Natural killer cell (primary cell): ENCODE data around the gene FGF12. TPM values are rescaled to one million over a fixed set of nuclear protein-coding genes. Genes with fewer than 3 reads are reported as not detected.

Experiments
- ATAC-seq, 3 donors: fragments of 150-1000 bp in 2 of 3; fragments of 200-7000 bp in 1 of 3; cut with Tn5 transposase; 1 replicate in 1 of 3; 2 replicates in 2 of 3; pipeline ENCODE4 v1.10.0; 2021; ENCODE audit warnings: mild to moderate bottlenecking in 2 of 3, moderate library complexity in 2 of 3
- DNase-seq, 2 donors: peaks; one replicate each; pipeline versions ENCODE4 v3.0.0 to v3.0.0-alpha.2; 2013 to 2021; ENCODE audit warnings: mixed read lengths in 1 of 2
- H3K27ac ChIP-seq: one replicate; pipeline ENCODE4 v1.5.1; 2013; ENCODE audit warnings: mild to moderate bottlenecking, low read length
- H3K27me3 ChIP-seq: one replicate; pipeline ENCODE4 v1.6.1; 2013; ENCODE audit warnings: low read length; ENCODE audit not compliant: control insufficient read depth, insufficient read depth
- H3K36me3 ChIP-seq: one replicate; pipeline ENCODE4 v1.6.1; 2013; ENCODE audit warnings: low read length; ENCODE audit not compliant: control insufficient read depth, insufficient read depth
- H3K4me1 ChIP-seq: one replicate; pipeline ENCODE4 v1.6.1; 2013; ENCODE audit warnings: low read length; ENCODE audit not compliant: control insufficient read depth, insufficient read depth
- H3K4me3 ChIP-seq: one replicate; pipeline ENCODE4 v1.5.1; 2013; ENCODE audit warnings: low read length
- H3K9me3 ChIP-seq: one replicate; pipeline ENCODE4 v1.6.1; 2013; ENCODE audit warnings: low read length; ENCODE audit not compliant: control insufficient read depth, insufficient read depth
- H3K27ac Mint-ChIP-seq, 2 donors: one replicate each; pipeline ENCODE4 v1.8.0; 2022; ENCODE audit warnings: mild to moderate bottlenecking in 2 of 2, mixed read lengths in 2 of 2, moderate library complexity in 1 of 2
- H3K27me3 Mint-ChIP-seq, 2 donors: one replicate each; pipeline ENCODE4 v1.8.0; 2022; ENCODE audit warnings: low read depth in 2 of 2, mixed read lengths in 2 of 2
- H3K36me3 Mint-ChIP-seq: one replicate; pipeline ENCODE4 v1.8.0; 2022; ENCODE audit warnings: mixed read lengths
- H3K4me1 Mint-ChIP-seq, 2 donors: one replicate each; pipeline ENCODE4 v1.8.0; 2022; ENCODE audit warnings: mixed read lengths in 2 of 2
- H3K4me3 Mint-ChIP-seq: one replicate; pipeline ENCODE4 v1.8.0; 2022; ENCODE audit warnings: mild to moderate bottlenecking, moderate library complexity, mixed read lengths
- H3K9me3 Mint-ChIP-seq, 2 donors: one replicate each; pipeline ENCODE4 v1.8.0; 2022; ENCODE audit warnings: mixed read lengths in 2 of 2
- WGBS: methylation state at CpG from one replicate; pipeline ENCODE4 v1.1.7; 2013; ENCODE audit warnings: missing lambda C conversion rate; ENCODE audit not compliant: insufficient coverage; 5-methylcytosine and 5-hydroxymethylcytosine counted together
- intact Hi-C: fragments of 100-400 bp; cut with micrococcal nuclease; formaldehyde crosslinking; loops from one replicate; pipeline ENCODE4 v1.14.2; 2022
- total RNA-seq, 4 donors: library from RNA; stranded (reverse); fragments of 120-200 nt in 1 of 4; gene quantifications; one replicate each; pipeline versions ENCODE4 v1.2.3 to v1.2.4, GENCODE V29; 2013 to 2022
- TF ChIP-seq, protein P1 (sequence below): fragments of 200-600 bp; IDR thresholded peaks from one replicate; pipeline ENCODE4 v1.8.0; 2022; ENCODE audit warnings: antibody characterized with exemption

Gene FGF12
- total RNA-seq, 3 donors from 2014 or later (not counting 1 experiment from before 2014, with no cell fraction given), result not detected

DNA sequence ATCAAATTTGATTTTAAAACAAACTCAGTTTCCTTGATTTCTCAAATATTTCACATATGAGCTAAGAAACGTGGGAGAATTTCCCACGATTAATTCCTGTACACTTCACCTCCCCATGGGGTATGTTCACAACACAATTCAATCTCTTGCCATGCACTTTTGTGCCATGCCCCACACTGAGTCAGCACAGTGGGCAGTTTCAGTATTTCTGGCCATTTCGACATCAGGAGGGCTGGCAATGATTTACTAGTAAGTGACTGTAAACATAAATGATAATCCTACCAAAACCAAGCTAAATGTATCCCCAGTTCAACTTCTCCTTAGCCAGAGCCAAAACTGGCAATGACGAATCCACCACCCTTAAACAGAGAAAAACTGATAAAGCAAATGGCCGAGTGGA lies 293.6 kb downstream of the FGF12 start:
- Mint-ChIP-seq H3K27ac (no peak overlapping the region), H3K4me3 (no peak overlapping the region), H3K27me3 (peaks cover 0 to 2% of the 10 kb centered on the region in 2 donors), H3K9me3 (no peaks in the 10 kb centered on the region), H3K4me1 (no peaks in the 10 kb centered on the region), H3K36me3 (no peaks in the 10 kb centered on the region)
- Histone ChIP-seq H3K36me3 (no peaks in the 10 kb centered on the region), H3K27ac (no peak overlapping the region), H3K27me3 (no peaks in the 10 kb centered on the region), H3K9me3 (no peaks in the 10 kb centered on the region), H3K4me3 (no peak overlapping the region), H3K4me1 (no peaks in the 10 kb centered on the region)
- WGBS, result 65% methylated on average over 5 of the region's 5 CpGs
- ATAC-seq, result no peak
- TF ChIP-seq, protein P1, sequence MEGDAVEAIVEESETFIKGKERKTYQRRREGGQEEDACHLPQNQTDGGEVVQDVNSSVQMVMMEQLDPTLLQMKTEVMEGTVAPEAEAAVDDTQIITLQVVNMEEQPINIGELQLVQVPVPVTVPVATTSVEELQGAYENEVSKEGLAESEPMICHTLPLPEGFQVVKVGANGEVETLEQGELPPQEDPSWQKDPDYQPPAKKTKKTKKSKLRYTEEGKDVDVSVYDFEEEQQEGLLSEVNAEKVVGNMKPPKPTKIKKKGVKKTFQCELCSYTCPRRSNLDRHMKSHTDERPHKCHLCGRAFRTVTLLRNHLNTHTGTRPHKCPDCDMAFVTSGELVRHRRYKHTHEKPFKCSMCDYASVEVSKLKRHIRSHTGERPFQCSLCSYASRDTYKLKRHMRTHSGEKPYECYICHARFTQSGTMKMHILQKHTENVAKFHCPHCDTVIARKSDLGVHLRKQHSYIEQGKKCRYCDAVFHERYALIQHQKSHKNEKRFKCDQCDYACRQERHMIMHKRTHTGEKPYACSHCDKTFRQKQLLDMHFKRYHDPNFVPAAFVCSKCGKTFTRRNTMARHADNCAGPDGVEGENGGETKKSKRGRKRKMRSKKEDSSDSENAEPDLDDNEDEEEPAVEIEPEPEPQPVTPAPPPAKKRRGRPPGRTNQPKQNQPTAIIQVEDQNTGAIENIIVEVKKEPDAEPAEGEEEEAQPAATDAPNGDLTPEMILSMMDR, result no peak
- DNase-seq, result no peak
- intact Hi-C loops, result no loop called here

DNA sequence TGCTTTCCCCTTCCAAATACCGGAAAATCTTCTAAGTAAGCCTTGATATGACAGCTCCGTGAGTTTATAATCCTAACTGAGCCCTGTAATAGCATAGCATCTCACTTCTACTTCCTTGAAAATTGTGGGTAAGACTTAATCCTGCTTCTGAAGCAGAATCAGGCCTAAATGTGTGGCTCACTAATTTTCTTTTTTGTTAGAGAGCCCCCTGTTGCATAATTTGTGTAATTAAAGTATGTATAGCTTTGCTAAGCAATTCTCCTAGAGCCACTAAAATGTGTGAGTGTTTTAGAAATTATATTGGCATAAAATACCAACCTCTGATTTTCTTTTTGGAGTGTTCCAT lies 304.4 kb downstream of the FGF12 start:
- Histone ChIP-seq H3K36me3 (no peaks in the 10 kb centered on the region), H3K4me1 (no peaks in the 10 kb centered on the region), H3K9me3 (no peaks in the 10 kb centered on the region), H3K27me3 (no peaks in the 10 kb centered on the region), H3K27ac (no peak overlapping the region), H3K4me3 (no peak overlapping the region)
- H3K27me3 Mint-ChIP-seq, result no peaks in the 10 kb centered on the region
- H3K9me3 Mint-ChIP-seq, result peaks cover 0 to 5% of the 10 kb centered on the region in 2 donors
- no peaks in the 10 kb centered on the region for H3K36me3 Mint-ChIP-seq
- TF ChIP-seq, protein P1, result no peak
- ATAC-seq (no peak), DNase-seq (no peak)
- 100% methylated on average over 2 of the region's 2 CpGs for WGBS
- H3K27ac Mint-ChIP-seq, result no peak overlapping the region
- no peaks in the 10 kb centered on the region for H3K4me1 Mint-ChIP-seq
- H3K4me3 Mint-ChIP-seq, result no peak overlapping the region
- intact Hi-C loops, result no loop called here

DNA sequence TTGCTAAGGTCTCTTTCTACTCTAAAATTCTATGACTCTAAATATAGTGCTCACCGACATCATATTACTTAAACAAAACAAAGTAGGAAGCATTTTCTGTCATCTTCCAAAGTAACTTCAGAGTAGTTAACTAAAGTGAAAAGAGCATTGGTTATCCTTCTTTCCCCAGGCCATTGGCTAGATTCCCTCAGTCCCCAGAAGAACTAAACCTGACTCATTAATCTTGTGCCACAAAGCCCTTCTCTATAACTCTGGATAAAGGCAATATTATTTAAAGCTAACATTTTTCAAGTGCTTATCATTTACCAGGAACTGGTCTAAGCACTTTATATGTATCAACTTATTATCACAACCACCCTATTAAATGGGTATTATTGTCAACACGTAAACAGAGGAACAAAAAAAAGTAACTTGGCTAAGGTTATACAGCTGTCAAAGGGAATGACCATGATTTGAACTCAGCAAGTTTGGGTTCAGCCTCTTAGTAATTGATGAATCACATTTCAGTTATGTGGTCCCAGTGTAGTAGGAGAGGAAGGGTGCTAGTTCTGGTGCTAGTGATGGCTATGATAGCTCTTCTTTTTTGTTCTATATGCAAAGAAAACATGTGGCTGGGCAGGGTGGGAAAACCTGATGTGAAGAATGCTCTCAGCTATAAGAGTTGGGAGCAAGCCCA lies 304.9 kb downstream of the FGF12 start:
- no peaks in the 10 kb centered on the region for H3K36me3 Mint-ChIP-seq
- Histone ChIP-seq H3K27me3 (no peaks in the 10 kb centered on the region), H3K27ac (no peak overlapping the region), H3K36me3 (no peaks in the 10 kb centered on the region), H3K9me3 (no peaks in the 10 kb centered on the region), H3K4me3 (no peak overlapping the region), H3K4me1 (no peaks in the 10 kb centered on the region)
- no peak for DNase-seq
- no peak overlapping the region for H3K4me3 Mint-ChIP-seq
- no peaks in the 10 kb centered on the region for H3K27me3 Mint-ChIP-seq
- no peaks in the 10 kb centered on the region for H3K4me1 Mint-ChIP-seq
- peaks cover 0 to 4% of the 10 kb centered on the region in 2 donors for H3K9me3 Mint-ChIP-seq
- WGBS, result 81% methylated on average over 1 of the region's 2 CpGs
- intact Hi-C loops, result no loop called here
- TF ChIP-seq, protein P1, result no peak
- ATAC-seq, result no peak
- H3K27ac Mint-ChIP-seq, result no peak overlapping the region

DNA sequence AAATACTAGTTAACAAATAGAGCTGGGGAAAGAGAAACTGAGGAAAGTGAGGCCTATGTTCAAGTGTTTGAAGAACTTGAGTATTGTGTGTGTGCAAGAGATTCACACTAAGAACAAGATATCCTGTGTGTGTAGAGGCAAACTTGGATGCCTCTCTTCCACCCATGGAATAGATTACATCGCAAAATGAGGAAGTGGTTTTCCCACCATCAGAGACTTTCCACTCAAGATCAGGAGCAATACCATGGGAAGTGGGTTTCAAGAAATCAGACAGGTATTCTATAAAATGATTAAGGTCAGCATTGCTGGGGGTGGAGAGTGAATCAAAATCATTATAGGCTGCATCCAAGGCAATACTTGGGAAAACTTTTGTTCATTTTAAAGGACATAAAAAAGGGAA lies 308.0 kb downstream of the FGF12 start:
- Mint-ChIP-seq H3K27ac (no peak overlapping the region), H3K9me3 (peaks cover 0 to 7% of the 10 kb centered on the region in 2 donors), H3K36me3 (no peaks in the 10 kb centered on the region), H3K27me3 (no peaks in the 10 kb centered on the region), H3K4me1 (no peaks in the 10 kb centered on the region), H3K4me3 (no peak overlapping the region)
- no peak for ATAC-seq
- DNase-seq, result no peak
- TF ChIP-seq, protein P1, result no peak
- Histone ChIP-seq H3K4me1 (no peaks in the 10 kb centered on the region), H3K4me3 (no peak overlapping the region), H3K9me3 (no peaks in the 10 kb centered on the region), H3K27ac (no peak overlapping the region), H3K27me3 (no peaks in the 10 kb centered on the region), H3K36me3 (no peaks in the 10 kb centered on the region)
- WGBS, result 0% methylated on average over 1 of the region's 1 CpG
- intact Hi-C loops, result no loop called here
